Transverse colon (tissue), 4 donors: ENCODE results near the gene EME1. TPM values are rescaled to one million over a fixed set of nuclear protein-coding genes. Genes with fewer than 3 reads are reported as not detected.
A peak's percentile ranks its signal among the peaks of the same experiment; 100 is the strongest.

Experiments
- DNase-seq: peaks from one replicate; pipeline ENCODE4 v3.0.0-alpha.2; 2019
- H3K27ac ChIP-seq, 4 donors: fragments of 200-600 bp; sonication (generic); 2 replicates each; pipeline ENCODE4 v1.5.1; 2016 to 2018; ENCODE audit warnings: inconsistent platforms in 4 of 4
- H3K27me3 ChIP-seq: fragments of 200-600 bp; sonication (generic); 2 replicates; pipeline ENCODE4 v1.5.1; 2017; ENCODE audit warnings: inconsistent platforms
- H3K36me3 ChIP-seq, 4 donors: fragments of 200-600 bp; sonication (generic); 2 replicates each; pipeline ENCODE4 v1.5.1; 2017 to 2019; ENCODE audit warnings: inconsistent platforms in 4 of 4
- H3K4me1 ChIP-seq, 4 donors: fragments of 200-600 bp; sonication (generic); 2 replicates each; pipeline ENCODE4 v1.5.1; 2017 to 2020; ENCODE audit warnings: inconsistent platforms in 4 of 4
- H3K4me3 ChIP-seq, 4 donors: fragments of 200-600 bp; sonication (generic); 1 replicate in 1 of 4; 2 replicates in 3 of 4; pipeline versions ENCODE4 v1.5.1 to v1.6.1; 2017 to 2019; ENCODE audit warnings: inconsistent platforms in 4 of 4
- H3K9me3 ChIP-seq, 2 donors: fragments of 200-600 bp; sonication (generic); 2 replicates each; pipeline ENCODE4 v1.5.1; 2017 to 2019; ENCODE audit warnings: inconsistent platforms in 2 of 2
- EP300 ChIP-seq: sonication (generic); formaldehyde crosslinking; IDR thresholded peaks from one replicate; pipeline ENCODE4 v1.6.1; 2017; ENCODE audit warnings: antibody characterized with exemption, low read depth
- POLR2A ChIP-seq: fragments of 450-650 bp; IDR thresholded peaks from one replicate; pipeline ENCODE4 v1.6.1; 2016; ENCODE audit warnings: antibody characterized with exemption, mild to moderate bottlenecking, moderate library complexity
- POLR2AphosphoS5 ChIP-seq, 3 donors: sonication (generic); formaldehyde crosslinking; IDR thresholded peaks; one replicate each; pipeline ENCODE4 v1.6.1; 2016; ENCODE audit warnings: antibody characterized with exemption in 3 of 3
- WGBS, 2 donors: methylation state at CpG; one replicate each; pipeline ENCODE4 v1.1.5; 2018; ENCODE audit warnings: low coverage in 1 of 2; 5-methylcytosine and 5-hydroxymethylcytosine counted together
- in situ Hi-C, 4 donors: fragments of 200-750 bp; cut with MboI; loops; one replicate each; pipeline versions ENCODE4 v1.15.0 to v1.15.1; 2017; ENCODE audit warnings: low sequenced_read_pairs in 3 of 4, low pct_ligation_motif_present in 1 of 4, low pct_unique_long_range_greater_than_20kb in 1 of 4
- intact Hi-C: fragments of 100-400 bp; cut with DNase I; formaldehyde crosslinking; loops from one replicate; pipeline ENCODE4 v1.15.1; 2023; ENCODE audit warnings: low total_unique reads
- total RNA-seq, 4 donors: library from RNA; depleted of rRNA; stranded (reverse); fragments of >200 nt; gene quantifications; one replicate each; pipeline ENCODE4 v1.1.0, GENCODE V29; 2016
- TF ChIP-seq, protein P1 (sequence below), 5 experiments: fragments of 200-600 bp in 3 of 5; fragments of 450-650 bp in 2 of 5; sonication (generic) in 3 of 5; IDR thresholded peaks; 1 replicate in 2 of 5; 2 replicates in 3 of 5; pipeline ENCODE4 v1.5.1; 2016 to 2017; ENCODE audit warnings: antibody characterized with exemption in 5 of 5, inconsistent platforms in 3 of 5, mild to moderate bottlenecking in 2 of 5, moderate library complexity in 1 of 5

Gene EME1
- total RNA-seq, 4 donors from 2014 or later: 1.4 to 1.6 TPM; not detected in 2

DNA sequence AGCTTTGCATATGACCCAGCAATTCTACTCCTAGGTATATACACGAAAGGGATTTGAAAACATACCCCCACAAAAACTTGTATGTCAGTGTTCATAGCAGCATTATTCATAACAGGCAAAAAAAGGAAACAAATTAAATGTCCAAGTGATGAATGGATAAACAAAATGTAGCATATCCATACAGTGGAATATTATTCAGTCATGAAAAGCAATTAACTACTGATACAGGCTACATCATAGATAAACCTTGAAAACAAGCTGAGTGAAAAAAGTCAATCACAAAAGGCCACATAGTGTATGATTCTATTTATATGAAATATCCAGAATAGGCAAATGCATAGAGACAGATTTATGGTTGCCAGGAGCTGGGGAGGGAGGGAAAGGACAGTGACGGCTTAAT is 676 bp downstream of the EME1 start:
- Histone ChIP-seq H3K4me3 (no peak overlapping the region), H3K27ac (no peak overlapping the region), H3K36me3 (peaks cover 0 to 16% (median 5%) of the 10 kb centered on the region in 4 donors), H3K27me3 (no peaks in the 10 kb centered on the region), H3K9me3 (no peaks in the 10 kb centered on the region), H3K4me1 (peaks cover 11 to 23% (median 19%) of the 10 kb centered on the region in 4 donors)
- in situ Hi-C loops (no loop called here), intact Hi-C loops (no loop called here)
- 68 to 93% methylated on average over 2 of the region's 2 CpGs for WGBS, 2 donors
- no peak for DNase-seq
- TF ChIP-seq POLR2AphosphoS5 (IDR thresholded peaks at IDR 0.05) (no peak), EP300 (no peak), POLR2A (no peak)
- TF ChIP-seq, protein P1, sequence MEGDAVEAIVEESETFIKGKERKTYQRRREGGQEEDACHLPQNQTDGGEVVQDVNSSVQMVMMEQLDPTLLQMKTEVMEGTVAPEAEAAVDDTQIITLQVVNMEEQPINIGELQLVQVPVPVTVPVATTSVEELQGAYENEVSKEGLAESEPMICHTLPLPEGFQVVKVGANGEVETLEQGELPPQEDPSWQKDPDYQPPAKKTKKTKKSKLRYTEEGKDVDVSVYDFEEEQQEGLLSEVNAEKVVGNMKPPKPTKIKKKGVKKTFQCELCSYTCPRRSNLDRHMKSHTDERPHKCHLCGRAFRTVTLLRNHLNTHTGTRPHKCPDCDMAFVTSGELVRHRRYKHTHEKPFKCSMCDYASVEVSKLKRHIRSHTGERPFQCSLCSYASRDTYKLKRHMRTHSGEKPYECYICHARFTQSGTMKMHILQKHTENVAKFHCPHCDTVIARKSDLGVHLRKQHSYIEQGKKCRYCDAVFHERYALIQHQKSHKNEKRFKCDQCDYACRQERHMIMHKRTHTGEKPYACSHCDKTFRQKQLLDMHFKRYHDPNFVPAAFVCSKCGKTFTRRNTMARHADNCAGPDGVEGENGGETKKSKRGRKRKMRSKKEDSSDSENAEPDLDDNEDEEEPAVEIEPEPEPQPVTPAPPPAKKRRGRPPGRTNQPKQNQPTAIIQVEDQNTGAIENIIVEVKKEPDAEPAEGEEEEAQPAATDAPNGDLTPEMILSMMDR (IDR thresholded peaks at IDR 0.05): no peak

DNA sequence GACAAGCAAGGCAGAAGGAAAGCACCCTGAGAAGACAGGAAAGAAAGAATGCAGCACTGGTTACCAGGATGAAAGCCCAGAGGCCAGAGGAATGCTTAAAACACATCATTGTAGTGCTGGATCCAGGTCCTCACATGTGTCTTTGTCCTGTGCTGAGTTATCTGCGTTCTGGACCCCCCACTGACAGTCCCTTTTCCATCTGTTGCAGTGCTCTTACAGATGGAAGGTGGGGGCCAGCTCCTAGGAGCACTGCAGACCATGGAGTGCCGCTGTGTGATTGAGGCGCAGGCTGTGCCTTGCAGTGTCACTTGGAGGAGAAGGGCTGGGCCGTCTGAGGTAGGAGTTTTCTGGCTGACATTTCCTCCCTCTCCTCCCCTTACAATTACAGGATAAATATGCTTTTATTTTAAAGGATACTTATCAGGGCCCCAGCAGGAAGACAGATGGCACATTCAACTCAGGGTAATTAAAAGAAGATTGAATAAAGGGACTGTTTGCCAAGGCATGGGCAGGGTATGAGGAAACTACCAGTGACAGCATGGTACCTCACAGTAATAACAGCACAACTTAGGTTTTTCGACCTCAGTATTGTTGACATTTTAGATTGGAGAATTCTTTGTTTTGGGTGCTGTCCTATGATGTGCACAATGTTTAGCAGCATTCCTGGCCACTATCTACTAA is 3.0 kb downstream of the EME1 start:
- 43 to 83% methylated on average over 1 to 5 of the region's 5 CpGs for WGBS, 2 donors
- TF ChIP-seq POLR2A (no peak), POLR2AphosphoS5 (IDR thresholded peaks at IDR 0.05) (peak in 1 of 3 donors; percentile 10)
- peak overlapping the region in 2 of 4 donors; percentile 37 to 55 for H3K27ac ChIP-seq
- H3K9me3 ChIP-seq: no peaks in the 10 kb centered on the region
- intact Hi-C loops: no loop called here
- in situ Hi-C loops: no loop called here
- no peaks in the 10 kb centered on the region for H3K27me3 ChIP-seq
- no peaks in the 10 kb centered on the region for H3K36me3 ChIP-seq
- DNase-seq: no peak
- H3K4me3 ChIP-seq: no peak overlapping the region
- H3K4me1 ChIP-seq: peaks cover 11 to 22% (median 18%) of the 10 kb centered on the region in 4 donors

DNA sequence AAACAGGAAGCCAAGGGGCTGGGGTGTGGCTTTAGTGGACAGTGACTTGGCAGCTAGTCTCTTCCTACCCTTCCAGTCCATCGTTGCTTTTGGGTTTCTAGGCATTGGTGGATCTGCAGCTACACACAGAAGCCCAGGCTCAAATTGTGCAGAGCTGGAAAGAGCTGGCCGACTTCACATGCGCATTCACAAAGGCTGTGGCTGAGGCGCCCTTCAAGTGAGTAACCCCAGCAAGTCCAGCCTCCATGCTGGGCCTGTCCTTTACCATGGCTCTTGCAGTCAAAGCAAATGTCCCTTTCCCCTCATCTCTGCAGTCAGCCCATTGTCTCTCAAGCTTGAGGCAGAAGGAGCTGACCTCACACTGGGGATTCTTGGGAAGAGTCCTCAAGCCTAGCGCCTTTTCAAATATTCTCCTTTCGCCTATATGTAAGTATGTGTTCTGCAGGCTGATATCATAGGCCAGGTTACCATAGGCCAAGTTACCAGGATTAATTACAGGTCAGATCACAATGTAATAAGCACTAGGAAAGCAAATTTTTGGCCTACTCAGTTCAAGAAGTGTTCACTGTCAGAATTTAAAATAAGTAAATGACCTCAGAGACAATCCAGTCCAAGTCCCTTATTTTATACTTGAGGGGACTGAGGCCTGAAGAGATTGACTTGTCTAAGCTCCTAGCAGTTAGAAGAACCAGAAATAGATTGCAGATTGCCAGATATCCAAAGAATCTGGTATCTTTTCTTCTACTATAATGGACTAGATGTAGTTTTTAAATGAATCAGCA is 6.5 kb downstream of the EME1 start:
- H3K4me3 ChIP-seq: no peak overlapping the region
- in situ Hi-C loops (no loop called here), intact Hi-C loops (no loop called here)
- H3K9me3 ChIP-seq: no peaks in the 10 kb centered on the region
- 92 to 100% methylated on average over 1 to 6 of the region's 6 CpGs for WGBS, 2 donors
- H3K4me1 ChIP-seq: peaks cover 0 to 3% (median 0%) of the 10 kb centered on the region in 4 donors
- TF ChIP-seq POLR2A (no peak), POLR2AphosphoS5 (IDR thresholded peaks at IDR 0.05) (no peak), EP300 (no peak)
- TF ChIP-seq, protein P1 (IDR thresholded peaks at IDR 0.05): no peak
- no peak for DNase-seq
- H3K27ac ChIP-seq: no peak overlapping the region
- H3K36me3 ChIP-seq: peaks cover 0 to 34% (median 19%) of the 10 kb centered on the region in 4 donors
- H3K27me3 ChIP-seq: no peaks in the 10 kb centered on the region

DNA sequence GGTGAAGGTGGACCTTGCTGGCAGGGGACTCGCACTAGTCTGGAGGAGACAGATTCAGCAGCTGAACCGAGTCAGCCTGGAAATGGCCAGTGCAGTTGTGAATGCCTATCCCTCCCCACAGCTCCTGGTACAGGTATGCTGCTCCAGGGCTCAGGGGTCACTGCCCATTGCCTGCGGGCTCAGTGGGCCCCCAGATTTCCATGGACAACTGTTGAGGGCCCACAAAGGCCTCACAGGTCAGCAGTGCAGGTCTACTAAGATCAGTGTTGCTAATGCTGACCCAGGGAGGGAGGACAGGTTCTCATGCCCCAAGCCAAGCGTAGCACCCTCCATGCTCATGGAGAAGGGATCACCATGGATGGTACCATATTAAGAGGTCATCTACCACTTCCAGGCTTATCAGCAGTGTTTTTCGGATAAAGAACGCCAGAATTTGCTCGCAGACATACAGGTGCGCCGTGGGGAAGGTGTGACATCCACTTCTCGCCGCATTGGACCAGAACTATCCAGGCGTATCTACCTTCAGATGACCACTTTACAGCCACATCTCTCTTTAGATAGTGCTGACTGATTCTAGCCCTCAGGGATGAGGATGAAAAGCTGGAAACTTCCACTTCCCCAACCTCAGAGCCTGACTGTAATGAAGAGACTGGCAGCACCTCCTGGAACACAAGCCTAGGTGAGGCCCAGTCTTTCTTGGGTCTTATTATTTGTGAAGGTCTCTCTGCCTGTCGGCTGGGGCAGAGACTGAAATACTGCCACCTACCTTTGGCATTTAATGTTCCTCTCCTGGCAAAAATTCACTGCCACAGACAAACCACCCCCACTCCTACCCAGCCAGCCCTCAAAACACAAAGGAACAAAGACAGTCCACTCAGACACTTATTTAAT is 7.6 kb downstream of the EME1 start:
- Histone ChIP-seq H3K4me1 (peaks cover 0 to 2% (median 0%) of the 10 kb centered on the region in 4 donors), H3K36me3 (peaks cover 0 to 45% (median 24%) of the 10 kb centered on the region in 4 donors), H3K27me3 (no peaks in the 10 kb centered on the region), H3K4me3 (no peak overlapping the region), H3K9me3 (no peaks in the 10 kb centered on the region), H3K27ac (no peak overlapping the region)
- TF ChIP-seq POLR2A: no peak
- TF ChIP-seq, protein P1 (IDR thresholded peaks at IDR 0.05): no peak
- 88% methylated on average over 13 of the region's 13 CpGs; no CpG with 5 or more reads in 1 of the 2 donors for WGBS, 2 donors
- intact Hi-C loops: no loop called here
- in situ Hi-C loops: no loop called here
- no peak for DNase-seq
